Muscle layer of colon (tissue), 2 donors: ENCODE measurements around the gene TRPC4.
"Not testable (repeated sequence)": the region's sequence is repeated elsewhere in the genome, so short reads cannot be mapped to it uniquely, and the experiment has no call there.

Experiments
- H3K27ac ChIP-seq: one replicate; pipeline ENCODE4 v1.7.0; 2013; ENCODE audit warnings: low read depth, mild to moderate bottlenecking, low read length, moderate library complexity
- H3K27me3 ChIP-seq, 2 donors: one replicate each; pipeline ENCODE4 v1.7.0; 2013; ENCODE audit warnings: low read length in 2 of 2, mild to moderate bottlenecking in 2 of 2; ENCODE audit not compliant: insufficient read depth in 2 of 2, control insufficient read depth in 1 of 2
- H3K36me3 ChIP-seq: one replicate; pipeline ENCODE4 v1.7.0; 2013; ENCODE audit warnings: mild to moderate bottlenecking, low read length; ENCODE audit not compliant: insufficient read depth
- H3K4me1 ChIP-seq: one replicate; pipeline ENCODE4 v1.7.0; 2013; ENCODE audit warnings: mild to moderate bottlenecking, low read length; ENCODE audit not compliant: insufficient read depth
- H3K4me3 ChIP-seq, 2 donors: one replicate each; pipeline ENCODE4 v1.7.0; 2013; ENCODE audit warnings: low read length in 2 of 2, low read depth in 1 of 2, mild to moderate bottlenecking in 1 of 2, moderate library complexity in 1 of 2
- H3K9ac ChIP-seq: one replicate; pipeline ENCODE4 v1.7.0; 2013; ENCODE audit warnings: low read length
- H3K9me3 ChIP-seq: one replicate; pipeline ENCODE4 v1.7.0; 2013; ENCODE audit warnings: mild to moderate bottlenecking, low read length
- donor health status: abdominal sarcoma.
- donor health status: Adenocarcinoma of cecum.

The TRPC4 gene

GRCh38 chr13:37598597-37598996, 271.0 kb downstream of the TRPC4 start, which contains the start of gene POSTN:
TSS of gene POSTN (minus strand) at chr13:37598768. CDS start at chr13:37598726, 42 bp downstream.
- peak within 1 kb of the TSS in 1 of 2 donors; percentile 61 for H3K4me3 ChIP-seq
- no peaks in the 10 kb centered on the region for H3K27me3 ChIP-seq
- H3K36me3 ChIP-seq, result no peaks in the 10 kb centered on the region
- no peaks in the 10 kb centered on the region for H3K9me3 ChIP-seq
- peak within 1 kb of the TSS; percentile 35 for H3K9ac ChIP-seq
- H3K4me1 ChIP-seq, result peaks cover 21% of the 10 kb centered on the region
- peak within 1 kb of the TSS; percentile 43 for H3K27ac ChIP-seq

- Histone ChIP-seq H3K9ac (no peak overlapping the region), H3K9me3 (no peaks in the 10 kb centered on the region), H3K27ac (peak overlapping the region; percentile 39), H3K4me1 (peaks cover 20% of the 10 kb centered on the region), H3K4me3 (peak overlapping the region in 1 of 2 donors; percentile 61), H3K36me3 (no peaks in the 10 kb centered on the region), H3K27me3 (no peaks in the 10 kb centered on the region)
Measured at GRCh38 chr13:37597477-37598025, 272.0 kb downstream of the TRPC4 start.

DNA sequence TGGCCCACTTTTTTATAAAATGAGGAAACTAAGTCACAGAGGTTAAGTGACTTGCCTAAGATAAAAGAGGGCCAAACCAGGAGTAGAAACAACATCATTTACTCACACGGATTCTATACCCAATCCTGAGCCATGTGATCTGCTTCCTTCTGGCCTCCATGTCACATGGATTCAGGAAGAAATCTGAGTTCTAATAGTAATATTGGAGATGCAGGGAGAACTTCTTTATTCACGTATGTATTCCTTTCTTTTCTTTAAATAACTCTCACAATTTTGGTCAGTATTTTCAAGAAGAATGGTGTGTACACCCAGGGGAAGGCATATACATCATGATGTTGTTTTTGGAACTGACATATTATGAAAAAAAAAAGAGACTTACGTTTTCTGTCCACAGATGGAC, 272.8 kb downstream of the TRPC4 start:
- Histone ChIP-seq H3K36me3 (no peaks in the 10 kb centered on the region), H3K4me3 (peak overlapping the region in 1 of 2 donors; percentile 61), H3K9ac (no peak overlapping the region)

GRCh38 chr13:37595162-37595561, 274.4 kb downstream of the TRPC4 start:
- Histone ChIP-seq H3K4me3 (no peak overlapping the region), H3K27me3 (no peaks in the 10 kb centered on the region), H3K4me1 (peaks cover 14% of the 10 kb centered on the region), H3K9ac (no peak overlapping the region), H3K27ac (no peak overlapping the region), H3K36me3 (peaks cover 3% of the 10 kb centered on the region), H3K9me3 (no peaks in the 10 kb centered on the region)

More for the DNA sequence above, 272.8 kb downstream of the TRPC4 start:
- no peak overlapping the region for H3K27ac ChIP-seq
- H3K27me3 ChIP-seq, result no peaks in the 10 kb centered on the region
- H3K9me3 ChIP-seq, result no peaks in the 10 kb centered on the region
- peaks cover 14% of the 10 kb centered on the region for H3K4me1 ChIP-seq

DNA sequence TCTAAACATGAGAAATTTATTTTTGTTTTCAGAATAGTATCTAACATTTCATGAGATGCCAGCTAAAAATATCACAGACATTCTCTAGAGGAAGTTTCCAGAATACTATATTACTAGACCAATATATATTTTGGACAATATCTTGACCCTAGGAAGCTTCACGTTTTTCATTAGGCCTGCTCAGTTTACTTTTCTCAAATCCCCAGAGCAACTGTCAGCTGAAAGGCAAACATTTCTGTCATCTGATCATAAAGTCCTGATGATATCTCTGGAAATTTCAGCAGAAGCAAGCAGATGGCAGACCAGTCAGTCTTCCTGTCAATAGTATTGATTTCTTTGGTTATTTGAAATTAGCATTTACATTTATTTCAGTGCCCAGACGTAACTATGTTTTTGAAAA, 275.0 kb downstream of the TRPC4 start:
- no peaks in the 10 kb centered on the region for H3K9me3 ChIP-seq
- H3K36me3 ChIP-seq, result peaks cover 3% of the 10 kb centered on the region
- peaks cover 9% of the 10 kb centered on the region for H3K4me1 ChIP-seq
- no peaks in the 10 kb centered on the region for H3K27me3 ChIP-seq
- H3K4me3 ChIP-seq, result no peak overlapping the region
- no peak overlapping the region for H3K9ac ChIP-seq
- no peak overlapping the region for H3K27ac ChIP-seq

DNA sequence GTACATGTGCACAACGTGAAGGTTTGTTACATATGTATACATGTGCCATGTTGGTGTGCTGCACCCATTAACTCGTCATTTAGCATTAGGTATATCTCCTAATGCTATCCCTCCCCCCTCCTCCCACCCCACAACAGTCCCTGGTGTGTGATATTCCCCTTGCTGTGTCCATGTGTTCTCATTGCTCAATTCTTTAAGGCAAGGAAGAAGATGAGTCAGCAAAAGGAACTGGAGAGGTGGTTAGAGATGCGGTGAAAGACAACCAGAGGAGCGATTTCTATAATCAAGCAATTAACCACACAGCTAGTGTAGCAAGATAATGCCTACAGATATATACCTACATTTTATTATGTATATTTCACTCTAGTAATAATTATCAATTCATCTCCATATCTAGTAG, 280.2 kb downstream of the TRPC4 start:
- not testable (repeated sequence) for H3K27me3 ChIP-seq, H3K9ac ChIP-seq, H3K4me1 ChIP-seq, H3K36me3 ChIP-seq, H3K4me3 ChIP-seq, H3K27ac ChIP-seq, H3K9me3 ChIP-seq

DNA sequence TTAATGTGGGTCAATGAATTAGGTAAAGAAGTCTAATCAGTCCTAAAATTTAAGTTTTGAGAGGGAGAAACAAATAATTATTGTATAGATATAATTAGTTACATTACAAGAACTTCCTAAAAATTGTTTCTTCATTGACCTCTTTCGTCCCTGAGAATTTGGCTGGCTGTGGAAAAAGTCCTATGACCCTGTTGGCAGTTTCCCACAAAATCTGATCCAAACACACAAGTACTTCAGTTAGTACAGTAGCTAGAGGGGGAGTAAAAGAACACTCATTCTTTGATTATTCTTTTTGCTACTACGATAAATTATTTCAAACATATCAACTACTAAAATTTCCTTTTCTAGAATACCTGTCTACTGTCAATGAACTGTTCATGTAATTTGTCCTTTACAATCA, 282.3 kb downstream of the TRPC4 start:
- H3K27ac ChIP-seq, result no peak overlapping the region
- H3K27me3 ChIP-seq, result no peaks in the 10 kb centered on the region

More for the DNA sequence above, 282.3 kb downstream of the TRPC4 start:
- no peak overlapping the region for H3K9ac ChIP-seq
- no peak overlapping the region for H3K4me3 ChIP-seq
- H3K36me3 ChIP-seq, result peaks cover 8% of the 10 kb centered on the region
- H3K4me1 ChIP-seq, result no peaks in the 10 kb centered on the region
- no peaks in the 10 kb centered on the region for H3K9me3 ChIP-seq
